Measurements from ENCODE around the gene IFITM10.

The IFITM10 gene

DNA sequence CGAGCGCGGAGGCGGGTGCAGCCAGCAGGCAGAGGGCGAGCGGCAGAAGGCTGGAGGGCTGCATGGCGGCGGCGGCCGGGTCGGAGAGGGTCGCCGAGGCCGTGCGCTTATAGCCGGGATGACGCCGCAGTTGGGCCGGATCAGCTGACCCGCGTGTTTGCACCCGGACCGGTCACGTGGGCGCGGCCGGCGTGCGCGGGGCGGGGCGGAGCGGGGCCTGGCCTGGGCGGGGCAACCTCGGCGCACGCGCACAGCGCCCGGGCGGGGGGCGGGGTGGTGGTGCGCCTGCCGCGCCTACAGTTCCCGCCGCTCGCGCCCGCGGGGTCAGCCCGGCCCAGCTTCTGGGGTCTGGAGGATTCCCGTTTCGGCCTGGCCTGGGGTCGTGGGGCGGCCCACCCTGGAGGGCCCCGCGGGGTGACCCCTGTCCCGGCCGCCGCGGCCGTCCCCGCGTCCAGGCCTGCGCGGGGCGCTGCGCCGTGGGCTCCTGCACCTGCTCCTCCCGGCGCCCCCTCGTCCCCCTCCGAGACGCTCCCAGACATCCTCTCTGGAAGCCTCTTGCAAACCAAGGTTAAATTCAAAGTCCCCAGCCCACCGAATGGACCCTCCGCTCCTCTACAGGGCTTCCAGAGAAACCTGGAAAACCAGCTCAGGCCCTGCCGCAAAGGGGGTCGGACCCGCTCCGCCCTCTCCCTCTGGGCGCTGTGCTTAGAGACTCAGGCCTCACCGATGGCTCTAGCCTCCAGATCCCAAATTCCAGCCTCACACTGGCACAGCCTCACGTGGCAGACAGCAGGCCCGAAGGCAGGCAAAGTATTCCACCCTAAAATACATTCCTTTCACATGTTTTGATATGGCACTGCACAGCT lies 13.6 kb upstream of the IFITM10 start, which contains the start of gene CTSD:
Gene CTSD (minus strand): TSS at position 132 of the 866 bp plus-strand sequence. CDS start 68 bp downstream, at position 64.
- DNase-seq (ENCODE audit: low spot score) = peak; percentile 93

DNA sequence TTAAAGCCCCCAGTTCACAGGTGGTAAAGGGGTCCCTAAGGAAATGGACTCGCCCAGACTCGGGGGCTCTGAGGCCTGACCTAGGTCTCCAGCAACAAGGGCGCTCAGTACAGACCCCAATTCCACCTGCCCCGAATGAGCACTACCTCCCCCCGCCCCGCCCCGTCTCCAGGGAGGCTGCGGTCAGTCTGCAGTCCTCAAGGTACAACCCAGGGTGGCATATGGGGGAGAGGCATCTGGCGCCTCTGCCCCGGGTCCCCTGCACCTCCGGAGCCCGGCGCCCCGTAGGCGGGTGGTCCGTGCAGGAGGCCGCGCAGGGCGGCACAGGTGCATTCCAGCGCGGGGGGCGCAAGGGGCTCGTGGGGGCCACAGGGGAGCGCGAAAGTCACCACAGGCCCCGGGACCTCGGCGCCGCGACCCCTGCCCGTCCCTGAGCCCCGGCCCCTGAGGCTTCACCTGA lies 13.0 kb upstream of the IFITM10 start:
- no peak for DNase-seq (ENCODE audit: low spot score)

DNA sequence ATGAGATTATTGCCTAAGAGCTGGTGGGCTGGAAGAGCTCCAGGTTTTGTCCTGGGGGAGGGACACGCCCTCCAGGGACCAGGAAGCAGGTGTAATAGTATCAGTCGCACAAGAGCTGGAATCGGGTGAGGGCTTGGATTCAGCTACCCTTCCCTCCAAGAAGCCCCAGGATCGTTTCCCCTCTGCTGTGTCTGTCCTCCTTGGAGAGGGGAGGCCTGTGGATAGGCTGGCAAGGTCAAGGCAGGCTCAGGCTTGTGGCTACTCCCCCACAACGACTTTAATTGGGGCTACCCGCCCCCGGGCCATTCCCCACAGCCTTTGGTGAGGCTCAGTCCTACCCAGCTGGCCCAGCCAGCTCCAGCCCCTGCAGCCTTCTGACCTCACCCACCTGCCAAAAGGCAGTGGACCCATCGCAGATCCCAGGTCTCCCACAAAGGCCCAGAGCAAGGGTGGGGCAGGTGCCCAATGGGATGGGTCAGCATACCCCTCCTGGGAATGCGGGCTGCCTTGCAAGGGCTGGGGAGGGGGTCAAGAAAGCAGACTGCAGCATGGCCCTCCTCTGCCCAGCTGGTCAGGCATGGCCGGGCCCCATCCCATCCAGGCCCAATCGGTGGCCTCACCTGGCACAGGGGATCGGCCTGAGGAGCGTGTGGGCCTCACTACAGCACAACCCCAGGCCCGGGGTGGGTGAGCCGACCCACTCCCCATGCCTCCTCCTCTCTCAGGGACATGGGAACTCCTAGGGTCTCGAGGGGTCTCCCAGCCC lies 12.3 kb upstream of the IFITM10 start:
- no peak for DNase-seq (ENCODE audit: low spot score)

DNA sequence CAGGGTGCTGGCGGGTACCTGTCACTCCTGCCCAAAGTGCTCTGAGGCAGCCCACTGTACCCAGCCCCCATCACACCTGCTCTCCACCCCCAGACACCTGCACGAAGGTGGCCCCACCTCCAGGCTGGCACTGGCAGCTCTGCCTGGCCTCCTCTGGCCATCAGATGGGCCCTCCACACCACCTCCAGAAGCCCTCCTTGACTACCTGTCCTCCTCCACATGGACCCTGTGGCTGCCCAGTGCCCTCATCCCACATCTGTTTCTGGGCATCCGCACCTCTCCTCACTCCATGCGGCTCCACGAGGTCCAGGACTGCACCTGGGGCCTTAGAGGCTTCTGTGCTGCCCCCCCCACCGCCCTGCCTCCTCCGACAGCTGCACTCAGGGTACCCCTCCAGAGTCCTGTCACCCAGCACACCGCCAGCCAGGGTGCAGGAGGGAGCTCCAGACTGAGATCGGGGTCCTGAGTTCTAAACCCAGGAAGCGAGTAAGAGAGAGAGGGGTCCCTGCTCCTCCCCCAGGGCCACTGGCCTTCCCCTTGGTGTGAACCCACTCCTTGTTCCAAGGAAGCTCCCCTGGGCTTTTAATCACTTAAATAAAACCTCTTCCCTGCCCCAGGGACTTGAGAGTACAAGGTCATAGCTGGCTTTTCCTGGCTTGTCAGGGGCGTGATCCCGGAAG lies 11.6 kb upstream of the IFITM10 start:
- DNase-seq (ENCODE audit: low spot score) = no peak

DNA sequence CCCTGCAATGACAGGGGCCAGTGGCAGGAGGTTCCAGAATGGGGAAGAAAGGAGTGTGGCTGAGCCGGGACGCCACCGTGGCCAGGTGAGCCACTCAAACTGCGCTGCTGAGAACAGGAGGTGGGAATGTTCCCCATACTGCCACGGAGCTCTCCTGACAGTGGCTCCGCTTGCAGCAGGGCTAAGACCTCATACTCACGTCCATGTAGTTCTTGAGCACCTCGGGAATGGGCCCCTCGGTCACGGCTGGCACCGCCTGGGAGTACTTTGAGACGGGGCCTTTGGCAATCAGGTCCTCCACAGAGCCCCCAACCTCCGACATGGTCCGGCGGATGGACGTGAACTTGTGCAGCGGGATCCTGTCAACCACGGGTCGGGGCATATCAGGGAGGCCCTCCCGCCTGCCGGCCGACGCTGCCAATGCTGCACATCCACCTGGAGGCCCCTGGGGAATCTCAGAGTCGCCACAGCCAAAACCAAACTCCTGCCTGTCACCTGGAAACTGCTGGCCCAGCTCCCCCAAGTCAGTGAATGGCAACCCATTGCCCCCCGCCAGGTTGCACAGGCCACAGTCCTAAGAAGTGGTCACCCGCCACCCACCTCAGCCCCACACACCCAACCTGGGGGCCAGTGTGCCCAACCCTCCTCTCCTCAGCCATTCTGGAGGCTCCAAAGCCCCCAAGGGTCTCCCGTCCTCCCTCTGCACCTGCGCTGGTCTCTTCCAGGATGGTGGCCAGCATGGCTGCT lies 10.9 kb upstream of the IFITM10 start:
- no peak for DNase-seq (ENCODE audit: low spot score)

DNA sequence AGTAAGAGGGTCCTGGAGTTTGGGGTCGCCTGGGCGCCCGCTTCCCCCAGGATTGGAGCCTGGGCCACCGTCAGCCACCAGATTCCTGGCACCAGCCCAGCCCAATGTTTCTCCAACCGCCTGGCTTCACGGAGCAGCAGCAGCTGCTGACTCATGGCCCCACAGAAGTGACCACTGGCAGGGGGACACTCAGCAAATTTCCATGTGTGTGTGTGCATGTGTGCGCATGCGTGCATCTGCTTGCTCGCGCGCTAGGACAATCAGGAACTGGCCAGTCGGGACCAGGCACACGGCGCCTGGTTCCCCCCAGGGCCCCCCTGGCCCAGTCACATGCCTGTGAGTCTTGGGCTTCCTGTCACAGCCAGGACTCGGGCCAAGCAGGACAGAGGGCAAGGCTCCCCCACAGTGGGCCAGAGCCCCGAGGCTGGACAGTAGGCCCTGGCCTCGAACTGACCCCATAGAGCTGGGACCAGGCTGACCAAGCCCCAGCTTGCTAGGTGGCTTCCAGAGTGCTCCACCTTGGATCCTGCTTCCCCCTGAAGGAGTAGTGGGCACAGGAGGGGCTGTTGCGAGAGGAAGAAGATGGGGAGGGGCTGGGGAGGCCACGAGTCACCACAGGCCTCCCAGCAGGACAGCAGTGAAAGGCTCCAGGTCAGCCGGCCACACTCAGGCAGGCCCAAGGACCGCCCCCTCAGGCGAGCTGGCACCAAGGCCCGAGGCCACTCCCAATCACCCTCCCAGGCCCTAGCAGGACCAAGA lies 10.1 kb upstream of the IFITM10 start:
- no peak for DNase-seq (ENCODE audit: low spot score)

DNA sequence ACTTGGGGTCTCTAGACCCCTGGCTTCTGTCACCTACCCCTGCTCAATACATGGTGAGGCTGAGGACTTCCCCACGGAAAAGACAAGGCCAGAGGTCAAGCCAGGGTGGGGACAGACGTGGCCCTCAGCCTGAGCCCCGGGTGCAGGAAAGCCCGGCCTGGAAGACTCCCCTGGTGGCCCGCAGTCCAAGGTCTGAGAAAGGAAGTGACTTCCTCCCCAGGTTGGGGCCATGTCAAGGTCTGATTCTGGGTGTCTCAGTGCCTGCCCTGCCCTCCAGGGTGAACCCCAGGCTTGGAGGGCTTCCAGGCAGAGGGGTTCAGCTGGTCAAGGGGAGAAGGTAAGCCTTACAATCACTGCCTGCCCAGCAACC lies 9.4 kb upstream of the IFITM10 start:
- no peak for DNase-seq (ENCODE audit: low spot score)

DNA sequence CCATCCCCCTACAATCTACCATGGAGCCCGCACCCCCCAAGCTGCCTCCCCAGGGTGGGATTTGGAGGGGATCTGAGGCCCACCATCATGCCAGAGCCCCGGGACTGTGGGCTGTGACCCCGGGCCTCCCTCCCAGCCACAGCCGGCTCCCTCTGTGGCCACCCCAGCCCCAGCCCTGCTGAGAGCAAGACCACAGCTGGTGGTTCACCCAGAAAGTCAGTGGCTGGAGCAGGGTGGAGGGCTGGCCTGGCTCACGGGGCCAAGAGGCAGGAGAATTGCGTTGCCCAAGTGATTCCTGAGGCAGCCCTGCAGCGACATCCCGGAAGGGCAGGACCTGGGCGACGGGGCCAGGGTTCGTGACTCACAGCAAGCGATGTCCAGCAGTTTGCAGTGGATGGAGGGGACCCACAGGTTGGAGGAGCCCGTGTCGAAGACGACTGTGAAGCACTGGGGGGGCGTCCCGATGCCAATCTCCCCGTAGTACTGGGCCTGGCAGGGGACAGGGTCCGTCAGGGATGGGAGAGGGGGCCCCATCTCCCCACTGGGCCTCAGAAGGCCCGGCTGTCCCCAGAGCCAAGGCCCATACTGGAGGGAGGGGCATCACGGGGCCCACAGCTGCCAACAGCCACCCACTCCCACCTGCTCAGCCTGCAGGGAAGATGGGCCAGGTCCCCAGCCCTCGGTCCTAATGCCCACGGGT lies 8.9 kb upstream of the IFITM10 start:
- no peak for DNase-seq (ENCODE audit: low spot score)

DNA sequence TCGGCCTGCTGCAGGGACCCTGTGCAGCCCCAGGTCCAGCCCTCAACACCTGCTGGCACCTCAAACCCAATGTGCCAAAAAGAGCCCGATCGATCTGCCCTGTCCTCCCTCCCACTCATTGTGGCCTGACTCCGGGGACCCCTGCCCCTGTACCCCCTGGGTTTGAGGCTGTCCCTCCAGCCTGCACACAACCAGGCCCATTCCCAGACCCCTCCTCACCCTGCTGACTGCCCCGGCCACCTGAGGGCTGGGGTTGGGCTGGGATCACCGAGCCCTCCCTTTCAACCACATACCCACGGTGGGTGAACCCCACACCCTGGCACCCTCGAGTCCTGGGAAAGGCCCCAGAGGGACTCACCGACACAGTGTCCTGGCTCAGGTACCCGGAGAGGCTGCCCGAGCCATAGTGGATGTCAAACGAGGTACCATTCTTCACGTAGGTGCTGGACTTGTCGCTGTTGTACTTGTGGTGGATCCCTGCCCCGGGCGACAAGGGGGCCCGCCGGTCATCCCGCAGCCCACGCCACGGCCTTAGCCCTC lies 8.3 kb upstream of the IFITM10 start:
- no peak for DNase-seq (ENCODE audit: low spot score)

DNA sequence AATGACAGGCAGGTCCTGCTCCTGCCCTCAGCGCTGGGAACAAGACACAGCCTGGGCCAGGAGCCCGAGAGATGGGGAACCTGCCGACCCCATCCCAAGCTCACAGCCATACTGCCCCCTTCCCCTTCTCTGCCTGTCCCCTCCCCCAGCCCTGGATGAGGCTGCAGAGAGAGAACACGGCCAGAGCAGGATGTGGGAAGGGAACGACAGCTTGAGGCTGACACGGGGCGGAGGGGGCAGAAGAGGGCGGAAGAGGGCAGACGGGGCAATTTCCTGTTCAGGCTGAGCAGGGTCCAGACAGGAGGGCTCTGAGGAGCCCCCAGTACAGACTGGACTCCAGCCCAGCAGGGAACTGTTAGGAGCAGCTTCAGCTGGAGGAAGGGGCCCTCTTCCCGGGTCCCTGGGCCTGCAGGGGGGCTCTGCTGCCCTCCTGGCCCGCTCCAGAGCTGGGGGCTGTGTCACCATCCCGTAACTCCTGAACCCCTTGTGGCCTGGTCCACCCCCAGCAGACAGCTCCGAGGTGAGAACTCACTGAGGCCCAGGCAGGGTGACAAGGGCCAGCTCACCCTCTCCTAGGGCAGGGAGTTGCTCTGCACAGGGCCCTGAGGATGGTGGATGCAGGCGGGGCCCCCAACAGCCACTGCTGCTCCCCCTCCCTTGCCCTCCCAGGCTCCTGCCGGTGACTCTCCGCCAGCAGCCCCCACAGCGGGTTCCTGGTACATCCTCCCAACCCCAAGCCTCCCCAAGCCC lies 7.6 kb upstream of the IFITM10 start:
- DNase-seq (ENCODE audit: low spot score) = no peak

DNA sequence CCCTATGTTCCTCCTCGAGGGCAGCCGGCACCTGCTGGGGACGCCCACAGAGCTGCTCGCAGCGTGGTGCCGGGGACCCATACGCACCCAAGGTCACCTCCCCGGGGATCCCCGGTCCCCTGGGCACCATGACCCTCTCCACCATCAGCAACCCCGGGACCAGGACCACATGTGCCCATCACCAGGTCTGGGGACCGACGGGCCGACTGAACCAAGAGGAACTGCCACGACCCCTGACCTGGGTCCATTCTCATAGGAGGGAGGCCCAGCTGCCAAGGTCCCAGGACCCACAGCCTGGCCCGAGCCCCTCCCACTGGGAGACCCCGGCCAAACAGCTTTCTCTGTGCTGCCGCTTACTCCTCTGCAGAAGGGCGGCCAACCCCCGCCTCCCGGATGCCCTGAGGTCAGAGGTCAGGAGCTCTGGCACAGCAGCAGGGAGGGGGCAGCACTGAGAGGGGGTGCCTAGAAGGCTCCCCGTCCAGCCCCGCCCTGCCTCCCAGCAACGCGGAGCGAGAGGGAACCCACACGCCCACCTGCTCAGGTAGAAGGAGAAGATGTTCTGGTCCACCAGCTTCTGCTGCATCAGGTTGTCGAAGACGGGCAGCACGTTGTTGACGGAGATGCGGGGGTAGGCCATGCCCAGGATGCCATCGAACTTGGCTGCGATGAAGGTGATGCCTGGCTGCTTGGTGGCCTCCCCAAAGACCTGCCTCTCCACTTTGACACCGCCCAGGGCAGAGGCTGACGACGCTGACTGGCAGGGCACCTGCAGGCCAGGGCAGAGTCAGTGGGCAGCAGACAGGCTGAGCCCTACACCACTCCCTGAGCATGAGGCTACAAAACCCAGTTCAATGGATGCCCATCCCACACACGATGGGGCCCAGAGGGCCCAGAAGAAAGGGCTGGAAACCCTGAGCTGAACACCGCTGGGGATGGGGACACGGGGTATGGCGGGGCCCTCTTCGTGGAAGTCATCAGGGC lies 6.7 kb upstream of the IFITM10 start:
- DNase-seq (ENCODE audit: low spot score) = no peak

DNA sequence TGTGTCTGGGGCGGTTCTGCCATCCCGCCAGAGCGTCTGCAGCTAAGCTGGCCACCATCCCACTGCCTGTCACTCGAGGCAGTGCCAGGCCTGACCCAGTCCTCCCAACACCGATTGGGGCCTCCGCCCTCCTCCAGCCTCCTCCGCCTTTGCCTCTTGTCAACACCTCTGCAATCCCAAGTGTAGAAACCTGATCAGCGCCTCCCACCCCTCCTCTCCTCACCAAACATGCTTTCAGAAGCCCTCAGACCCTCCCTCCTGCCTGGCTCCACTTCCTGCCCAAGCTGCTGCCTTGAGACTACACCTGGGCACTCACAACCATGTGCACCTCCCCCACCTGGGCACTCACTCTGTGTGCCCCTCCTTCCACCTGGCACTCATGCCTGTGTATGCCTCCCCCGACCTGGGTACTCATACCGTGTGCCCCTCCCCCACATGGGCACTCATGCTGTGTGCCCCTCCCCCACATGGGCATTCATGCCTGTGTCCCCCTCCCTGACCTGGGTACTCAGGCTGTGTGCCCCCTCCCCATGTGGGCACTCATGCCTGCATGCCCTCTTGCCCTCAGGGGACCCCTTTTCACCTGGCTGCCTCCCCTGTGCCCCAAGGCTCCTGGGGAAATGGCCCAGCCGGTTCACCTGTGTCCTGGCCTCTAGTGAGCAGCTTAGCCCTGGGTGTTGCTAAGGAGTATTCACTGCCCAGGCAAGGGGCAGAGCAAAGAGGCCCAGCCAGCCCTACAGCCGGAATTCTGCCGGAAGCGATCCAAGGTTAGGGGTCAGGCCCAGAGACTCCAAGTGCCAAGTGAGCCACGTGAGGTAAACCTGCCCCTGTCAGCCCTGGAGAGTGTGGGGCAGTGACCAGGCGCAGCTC lies 5.5 kb upstream of the IFITM10 start:
- no peak for DNase-seq (ENCODE audit: low spot score)

DNA sequence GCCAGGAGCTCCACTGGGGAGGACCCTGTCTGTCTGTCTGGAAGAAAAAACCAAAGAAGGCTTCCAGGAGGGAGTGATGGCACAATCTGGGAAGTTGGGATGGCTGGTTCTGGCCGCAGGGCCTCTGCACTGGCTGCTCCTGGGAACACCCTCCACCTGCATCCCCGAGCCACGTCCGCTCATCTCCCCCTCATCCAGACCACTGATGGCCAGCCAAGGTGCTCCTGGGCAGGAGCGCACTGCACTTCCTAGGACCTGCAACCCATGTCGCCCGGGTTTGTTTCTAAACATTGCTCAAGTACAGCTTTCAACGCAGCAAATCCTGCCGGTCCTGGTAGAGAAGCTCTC lies 4.9 kb upstream of the IFITM10 start:
- DNase-seq (ENCODE audit: low spot score) = no peak

DNA sequence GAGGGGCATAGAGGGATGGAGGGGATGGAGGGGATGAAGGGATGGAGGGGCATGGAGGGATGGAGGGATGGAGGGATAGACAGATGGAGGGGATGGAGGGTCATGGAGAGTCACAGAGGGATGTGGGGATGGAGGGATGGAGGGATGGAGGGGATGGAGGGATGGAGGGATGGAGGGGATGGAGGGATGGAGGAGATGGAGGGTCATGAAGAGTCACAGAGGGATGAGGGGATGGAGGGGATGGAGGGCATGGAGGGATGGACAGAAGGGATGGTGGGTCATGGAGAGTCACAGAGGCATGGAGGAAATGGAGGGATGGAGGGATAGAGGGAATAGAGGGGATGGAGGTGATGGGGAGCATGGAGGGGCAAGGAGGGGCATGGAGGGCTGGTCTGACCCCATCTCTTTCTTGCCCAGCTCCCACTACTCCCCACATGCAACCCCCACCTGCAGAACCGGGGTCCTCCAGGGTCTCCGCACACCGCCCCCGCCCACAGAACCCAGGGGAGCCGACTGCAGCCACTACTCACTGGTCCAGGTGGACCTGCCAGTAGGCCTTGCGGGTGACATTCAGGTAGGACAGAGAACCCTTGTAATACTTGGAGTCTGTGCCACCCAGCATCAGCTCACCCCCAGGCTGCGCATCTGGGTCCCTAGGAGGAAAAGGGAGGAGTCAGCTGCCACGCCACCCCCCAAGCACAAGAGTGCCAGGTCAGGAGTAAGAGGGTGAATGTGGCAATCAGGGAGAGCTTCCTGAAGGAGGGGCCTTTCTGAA lies 4.2 kb upstream of the IFITM10 start:
- DNase-seq (ENCODE audit: low spot score) = no peak

DNA sequence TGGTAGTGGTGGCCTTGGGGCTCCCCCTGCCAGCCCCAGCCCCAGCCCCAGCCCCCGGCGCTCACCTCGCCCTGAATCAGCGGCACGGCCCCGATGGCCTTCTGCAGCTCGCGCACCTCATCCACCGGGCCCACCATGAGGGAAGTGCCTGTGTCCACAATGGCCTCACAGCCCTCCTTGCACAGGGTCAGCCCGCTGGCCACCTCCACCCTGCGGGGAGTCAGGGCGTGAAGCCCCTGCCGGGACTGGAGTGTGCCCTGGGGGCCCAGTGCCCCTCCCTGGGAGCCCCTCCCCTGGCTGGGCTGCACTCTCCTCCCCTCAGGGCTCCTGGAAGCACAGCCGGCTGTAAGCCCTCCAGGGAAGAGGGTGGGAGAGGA lies 3.5 kb upstream of the IFITM10 start:
- no peak for DNase-seq (ENCODE audit: low spot score)

DNA sequence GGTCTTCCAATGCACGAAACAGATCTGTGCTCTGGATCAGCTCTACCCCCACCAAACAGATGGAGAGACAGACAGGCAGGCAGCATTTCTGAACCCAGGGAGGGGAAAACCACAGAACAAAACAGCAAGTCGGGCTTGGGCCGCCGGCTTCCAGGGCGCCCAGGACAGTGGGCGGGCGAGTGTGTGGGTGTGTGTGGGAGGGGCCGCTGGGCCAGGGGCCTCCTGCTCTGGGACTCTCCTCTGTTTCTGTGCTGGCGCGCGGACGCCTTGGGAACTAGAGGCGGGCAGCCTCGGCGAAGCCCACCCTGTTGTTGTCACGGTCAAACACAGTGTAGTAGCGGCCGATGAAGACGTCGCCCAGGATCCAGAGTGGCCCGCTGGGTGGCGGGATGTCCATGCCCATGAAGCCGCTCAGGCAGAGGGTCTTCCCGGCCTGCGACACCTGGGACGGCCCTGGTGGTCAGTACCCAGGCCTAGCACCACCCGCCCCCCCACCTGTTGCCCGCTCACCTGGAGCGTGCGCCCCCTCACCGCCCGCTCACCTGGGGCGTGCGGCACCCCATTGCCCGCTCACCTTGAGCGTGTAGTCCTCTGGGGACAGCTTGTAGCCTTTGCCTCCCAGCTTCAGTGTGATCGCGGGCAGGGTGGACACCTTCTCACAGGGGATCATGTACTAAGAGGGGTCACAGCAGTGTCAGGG lies 3.0 kb upstream of the IFITM10 start:
- DNase-seq (ENCODE audit: low spot score) = no peak

Data from ecto neural progenitor cell (in vitro differentiated cells).